Esophagus squamous epithelium (tissue), 4 donors: ENCODE data around the gene RPH3AL.

ENCODE experiments used
- CTCF ChIP-seq, 6 experiments: fragments of 450-650 bp in 4 of 6; fragments of 200-600 bp in 2 of 6; sonication (generic) in 2 of 6; IDR thresholded peaks; one replicate each; pipeline ENCODE4 v1.5.1; 2016 to 2019; ENCODE audit warnings: antibody characterized with exemption in 6 of 6, mild to moderate bottlenecking in 4 of 6, moderate library complexity in 4 of 6
- POLR2A ChIP-seq, 4 donors: fragments of 450-650 bp; IDR thresholded peaks; one replicate each; pipeline ENCODE4 v1.6.1; 2017; ENCODE audit warnings: antibody characterized with exemption in 4 of 4, mild to moderate bottlenecking in 4 of 4, moderate library complexity in 3 of 4

- TF ChIP-seq CTCF (IDR thresholded peaks at IDR 0.05) = no peak
- no peak for TF ChIP-seq POLR2A (IDR thresholded peaks at IDR 0.05)
Measured at GRCh38 chr17:227946-228615, 124.5 kb downstream of the RPH3AL start.
